ENCODE data around the gene BLACAT1. TPM values are rescaled to one million over a fixed set of nuclear protein-coding genes. Genes with fewer than 3 reads are reported as not detected.

BLACAT1 gene
- total and polyA plus RNA-seq, 2 of the 13 experiments (the other 11 are each of a cell fraction or from before 2014, with no cell fraction given): 1.2 to 2.8 TPM

GRCh38 chr1:205458777-205459566, 3.1 kb upstream of the BLACAT1 start (continued):
- TF ChIP-seq ZBTB39 (CRISPR knock-in tag; IDR thresholded peaks at IDR 0.05): no peak
- TF ChIP-seq EHMT2 (IDR thresholded peaks at IDR 0.05; ENCODE audit: borderline replicate concordance, low read depth, low read length): peak; percentile 93
- TF ChIP-seq MIER2 (CRISPR knock-in tag; IDR thresholded peaks at IDR 0.05): peak; percentile 98

- Histone ChIP-seq H3K79me2 (ENCODE audit: insufficient read depth, low read length) (no peaks in the 10 kb centered on the region), H3K27ac (ENCODE audit: extremely low read length, insufficient read depth, low read length) (no peak overlapping the region), H3K9ac (ENCODE audit: insufficient read depth, low read depth, low read length) (no peak overlapping the region), H3K9me3 (ENCODE audit: low read length) (no peaks in the 10 kb centered on the region), H2AFZ (ENCODE audit: low read length) (no peak overlapping the region), H3K4me3 (replicated peaks in 1 of 3; ENCODE audit: insufficient read depth in 1 of 3, low read depth in 2 of 3, low read length in 3 of 3) (peak overlapping the region in 2 of 3 experiments; percentile 21 to 58; a peak in 2 of 6 replicates), H3K4me1 (ENCODE audit: insufficient read depth, low read length) (peaks cover 26% of the 10 kb centered on the region), H3K4me2 (ENCODE audit: low read depth, low read length) (peak overlapping the region; percentile 58), H4K20me1 (ENCODE audit: insufficient read depth, low read length) (no peaks in the 10 kb centered on the region), H3K36me3 (replicated peaks in 1 of 2; ENCODE audit: control insufficient read depth in 1 of 2, insufficient read depth in 2 of 2, low read length in 2 of 2) (no peaks in the 10 kb centered on the region), H3K27me3 (ENCODE audit: control insufficient read depth in 1 of 2, insufficient read depth in 2 of 2, low read length in 2 of 2) (peaks cover 2 to 83% of the 10 kb centered on the region in 2 experiments; a peak in 4 of 5 replicates)
- BruUV-seq (replicated peaks): no TSS peak
- peak; percentile 38 for ATAC-seq
- ChIA-PET CTCF (ENCODE audit: low intra/inter-chr PET ratio, low total read pairs) (no interaction called here), POLR2A (no interaction called here)
- no peak for DNase-seq (ENCODE audit: low spot score)
- FAIRE-seq: no peak
- in situ Hi-C loops (cut with HindIII; ENCODE audit: extremely low pct_ligation_motif_present, low pct_unique_long_range_greater_than_20kb): no loop called here
- TF ChIP-seq ZNF777 (CRISPR knock-in tag; IDR thresholded peaks at IDR 0.05) (peak; percentile 81), MTF2 (CRISPR knock-in tag; IDR thresholded peaks at IDR 0.05; ENCODE audit: borderline replicate concordance) (0 out of 2 replicates have a peak, but pooled peaks have one; percentile 8), ZNF564 (CRISPR knock-in tag; IDR thresholded peaks at IDR 0.05) (0 out of 2 replicates have a peak, but pooled peaks have one; percentile 14), GABPB1 (CRISPR knock-in tag; IDR thresholded peaks at IDR 0.05) (peak; percentile 11; the same call in 1 of the 2 replicates), MBNL3 (CRISPR knock-in tag; conservative IDR thresholded peaks at IDR 0.05) (no peak), ZNF687 (CRISPR knock-in tag; IDR thresholded peaks at IDR 0.05) (peak; percentile 39; the same call in 1 of the 2 replicates)
- 1% methylated on average over 10 of the region's 74 CpGs for whole genome bisulfite sequencing (ENCODE audit: low lambda C conversion rate)
- intact Hi-C loops (cut with micrococcal nuclease; ENCODE audit: unreplicated experiment): loop anchor here (10.0 kb wide), 1 partner anchor 122 kb away; no protein-coding TSS in a partner anchor
Measured at GRCh38 chr1:205456868-205457745, 1.3 kb upstream of the BLACAT1 start.

Data from HepG2 (cell line).